ENCODE measurements around the gene TADA3.
A peak's percentile ranks its signal among the peaks of the same experiment; 100 is the strongest.
"Not testable (repeated sequence)": the region's sequence is repeated elsewhere in the genome, so short reads cannot be mapped to it uniquely, and the experiment has no call there.

TADA3 gene

DNA sequence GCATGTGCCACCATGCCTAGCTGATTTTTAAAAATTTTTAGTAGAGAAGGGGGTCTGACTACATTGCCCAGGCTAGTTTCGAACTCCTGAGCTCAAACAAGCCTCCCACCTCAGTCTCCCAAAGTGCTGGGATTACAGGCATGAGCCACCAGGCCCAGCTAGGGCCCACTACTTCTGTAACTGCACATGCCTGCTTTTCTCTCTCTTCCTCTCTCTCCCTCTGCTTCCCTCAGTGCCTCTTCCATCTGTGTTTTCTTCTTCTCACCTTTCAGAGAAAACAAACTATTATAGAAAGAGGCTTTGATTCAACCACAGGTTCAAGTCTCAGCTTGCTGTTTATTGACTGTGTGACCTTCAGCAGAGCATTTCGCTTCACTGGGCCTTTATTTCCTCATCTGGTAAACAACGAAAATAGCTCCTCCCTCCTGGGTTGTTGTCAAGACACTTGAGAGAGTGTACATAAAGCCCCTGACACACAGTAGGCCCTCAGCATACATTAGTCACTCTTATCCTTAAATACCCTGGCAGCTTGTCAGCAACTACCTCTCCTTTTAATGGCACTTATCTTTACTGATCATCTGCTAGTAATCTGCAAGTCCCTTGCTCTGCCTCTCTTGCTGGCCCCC lies 10.2 kb downstream of the TADA3 start:
- DNase-seq = no peak

DNA sequence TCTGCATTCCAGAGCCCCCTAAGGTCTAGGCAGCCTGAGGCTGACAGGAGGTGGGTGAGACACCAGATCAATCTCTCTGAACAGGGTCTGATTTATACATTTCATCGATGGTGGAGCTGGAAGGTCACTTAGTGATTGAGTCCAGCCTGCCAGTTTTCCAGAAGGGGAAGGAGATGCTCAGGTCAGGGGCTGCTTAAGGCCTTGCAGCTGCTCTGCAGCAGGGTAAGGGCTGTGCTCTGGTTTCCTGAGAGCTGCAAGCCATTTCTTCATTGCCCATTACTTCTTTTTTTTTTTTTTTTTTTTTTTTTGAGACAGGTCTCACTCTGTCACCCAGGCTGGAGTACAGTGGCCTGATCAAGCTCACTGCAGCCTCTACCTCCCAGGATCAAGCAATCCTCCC lies 10.7 kb downstream of the TADA3 start:
- no peak for DNase-seq

DNA sequence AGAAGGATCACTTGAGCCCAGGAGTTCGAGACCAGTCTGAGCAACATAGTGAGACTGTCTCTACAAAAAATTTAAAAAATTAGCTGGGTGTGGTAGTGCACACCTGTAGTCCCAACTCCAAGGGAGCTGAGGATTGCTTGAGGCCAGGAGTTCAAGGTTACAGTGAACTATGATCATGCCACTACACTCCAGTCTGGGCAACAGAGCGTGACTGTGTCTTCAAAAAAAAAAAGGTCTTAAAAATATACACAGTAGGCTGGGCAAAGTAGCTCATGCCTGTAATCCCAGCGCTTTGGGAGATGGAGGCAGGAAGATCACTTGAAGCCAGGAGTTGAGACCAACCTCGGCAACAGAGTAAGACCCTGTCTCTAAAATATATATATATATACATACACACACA lies 11.4 kb downstream of the TADA3 start:
- no peak for DNase-seq

DNA sequence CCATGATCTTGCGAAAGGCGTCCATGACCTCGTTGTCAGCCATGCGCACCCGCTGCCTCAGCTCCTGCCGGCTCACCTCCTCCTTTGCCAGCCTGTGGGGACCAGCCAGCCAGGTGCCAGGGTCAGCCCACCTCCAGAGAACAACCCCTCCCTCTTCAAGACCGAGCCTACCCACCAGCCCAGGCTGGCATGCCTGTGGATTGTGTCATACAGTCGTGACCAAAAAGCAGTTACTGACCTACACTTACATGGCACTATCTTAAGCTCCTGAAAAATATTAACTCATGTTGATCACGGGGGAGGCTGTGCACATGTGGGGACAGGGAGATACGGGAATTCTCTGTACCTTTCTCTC lies 11.8 kb downstream of the TADA3 start:
- DNase-seq = no peak

DNA sequence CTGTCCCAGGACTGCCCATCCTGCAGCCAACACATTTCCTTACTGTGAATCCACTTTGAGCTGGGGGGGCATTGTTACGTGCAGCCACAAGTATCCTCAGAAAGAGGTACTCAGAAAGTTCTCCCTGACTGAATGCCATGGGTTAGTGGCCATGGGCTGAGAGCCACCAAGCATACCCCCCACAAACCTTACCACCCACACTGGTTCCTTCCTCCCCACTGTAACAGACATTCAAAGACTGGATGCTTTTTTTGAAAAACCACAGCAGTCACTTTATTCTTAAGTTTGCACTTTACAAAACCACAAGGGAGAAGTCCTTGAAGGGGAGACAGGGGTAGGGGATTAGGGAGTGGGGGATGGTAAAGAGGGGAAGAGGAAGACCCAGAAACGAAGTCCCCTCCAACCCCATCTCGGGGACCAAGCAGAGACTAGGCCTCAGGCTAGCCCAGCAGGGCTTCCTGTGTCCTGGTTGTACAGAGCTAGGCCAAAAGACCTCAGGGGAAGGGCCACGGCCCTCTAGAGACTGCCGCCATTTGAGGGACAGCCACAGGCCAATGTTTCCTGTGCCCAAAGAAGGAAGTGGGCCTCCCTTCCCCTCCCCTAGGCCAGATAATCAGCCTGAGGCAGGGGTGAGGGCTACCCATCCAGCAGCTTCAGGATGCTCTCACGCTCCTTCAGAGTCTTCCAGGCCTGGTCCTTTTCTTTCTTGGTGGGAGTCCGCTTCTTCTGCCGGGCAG lies 12.4 kb downstream of the TADA3 start:
- no peak for DNase-seq

DNA sequence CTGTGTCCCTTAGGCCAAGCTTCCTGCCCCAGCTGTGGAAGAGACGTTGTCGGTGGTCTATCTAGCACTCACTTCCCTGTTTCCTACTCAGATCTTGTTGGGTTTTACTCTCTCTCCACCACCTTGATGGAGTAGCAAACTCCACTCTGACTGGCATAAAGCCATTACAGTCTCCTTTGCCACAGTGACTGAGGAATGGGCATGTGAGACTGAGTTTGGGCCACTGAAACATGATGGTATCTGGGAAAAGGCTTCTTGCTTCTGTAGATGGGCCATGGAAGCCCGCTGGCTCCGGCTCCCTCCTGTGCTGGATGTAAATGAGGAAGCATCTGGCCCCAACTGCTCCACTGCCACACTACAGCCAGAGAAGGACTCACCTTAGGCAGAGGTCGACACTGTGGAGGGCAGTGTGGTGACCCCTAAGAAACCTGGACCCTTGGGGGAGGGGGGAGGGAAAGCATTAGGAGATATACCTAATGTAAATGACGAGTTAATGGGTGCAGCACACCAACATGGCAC lies 13.1 kb downstream of the TADA3 start:
- DNase-seq = no peak

DNA sequence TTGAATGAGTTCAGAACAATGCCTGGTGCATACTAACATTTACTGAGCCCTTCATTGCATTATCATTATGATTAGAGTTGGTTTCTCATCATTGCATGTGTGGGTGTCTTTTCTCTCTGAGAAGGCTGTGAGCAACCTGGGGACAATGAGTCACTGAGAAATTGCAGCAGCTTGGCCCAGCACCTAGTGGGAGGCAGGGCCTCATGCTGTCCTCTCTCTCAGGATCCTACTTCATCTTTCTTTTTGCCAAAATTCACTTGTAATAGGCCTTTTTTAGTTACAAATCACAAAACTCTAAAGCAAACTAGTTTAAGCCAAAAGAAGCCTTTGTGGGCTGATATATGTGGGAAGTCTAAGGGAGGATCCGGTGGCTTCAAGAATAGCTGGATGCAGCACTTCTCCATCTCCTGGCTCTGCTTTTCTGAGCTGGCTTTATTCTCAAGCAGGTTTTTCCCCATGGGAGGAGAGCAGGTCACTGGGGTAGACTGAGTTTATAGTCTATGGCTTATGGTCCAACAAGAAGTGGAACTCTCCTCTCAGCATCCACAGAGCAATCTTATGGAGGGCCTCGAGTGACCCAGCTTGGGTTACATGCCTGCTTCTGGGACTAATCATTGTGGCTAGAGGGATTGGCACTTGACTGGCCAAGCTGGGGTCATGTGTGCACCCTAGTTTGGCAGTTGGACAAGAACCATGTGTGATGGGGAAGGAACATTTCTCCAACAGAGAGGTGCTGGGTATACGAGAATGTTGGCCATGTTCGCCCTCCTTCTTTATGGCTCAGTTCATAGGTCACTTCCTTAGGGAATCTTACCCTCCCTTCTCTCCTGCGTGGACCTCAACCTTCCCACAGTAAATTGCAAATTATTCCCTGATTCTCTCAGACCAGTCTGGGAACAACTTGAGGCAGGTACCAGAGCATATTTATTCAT lies 13.9 kb downstream of the TADA3 start:
- no peak for DNase-seq

DNA sequence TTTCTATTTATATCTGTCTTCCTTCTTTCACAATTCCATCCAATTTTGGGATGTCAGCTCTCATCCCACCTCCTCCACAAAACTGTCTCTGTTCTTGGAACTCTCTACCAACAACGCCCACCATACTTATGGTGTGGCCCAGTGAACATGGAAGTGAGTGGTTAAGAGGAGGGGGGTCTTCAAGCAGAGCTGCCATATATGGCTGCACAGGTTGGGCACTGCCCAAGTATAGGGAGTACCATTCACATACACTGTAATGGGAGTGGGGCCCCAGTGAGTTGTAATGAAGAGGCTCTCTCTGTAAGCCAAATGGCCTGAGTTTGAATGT lies 14.6 kb downstream of the TADA3 start:
- no peak for DNase-seq

DNA sequence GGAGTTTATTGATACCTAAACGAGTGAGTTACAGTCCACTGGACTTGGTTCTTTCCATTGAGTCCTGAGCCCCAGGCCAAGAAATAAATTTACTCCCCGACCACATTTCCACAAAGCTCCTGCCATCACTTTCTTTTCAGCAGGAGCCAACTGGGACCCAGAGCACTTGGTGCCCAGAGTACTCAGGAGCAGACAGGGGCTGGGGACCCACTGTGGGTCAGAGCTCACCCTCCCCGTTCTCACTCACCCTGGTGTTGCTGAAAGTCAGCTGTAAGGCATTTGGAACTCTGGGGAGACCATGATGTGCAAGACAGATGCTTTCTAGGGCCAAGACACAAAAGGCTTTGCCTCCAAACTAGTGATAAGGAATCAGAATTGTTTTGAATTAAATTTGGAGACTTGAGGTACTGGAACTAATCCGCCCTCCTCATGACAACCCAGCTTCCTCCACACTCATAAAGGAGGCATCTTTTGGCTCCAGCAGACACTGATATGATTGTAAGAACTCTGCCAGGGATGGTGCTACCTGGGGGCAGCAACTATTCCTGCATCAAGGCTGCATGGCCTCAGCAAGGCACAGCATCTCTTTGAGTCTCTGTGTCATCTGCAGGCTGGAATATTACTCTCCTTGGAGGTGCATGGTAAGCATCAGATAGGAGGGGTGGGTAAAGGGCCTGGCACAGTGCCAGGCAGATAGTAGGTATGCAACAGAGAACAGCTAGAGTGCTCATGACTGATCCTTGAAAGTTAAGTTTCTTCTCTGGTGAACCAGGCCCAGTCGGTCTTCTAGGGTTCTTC lies 15.2 kb downstream of the TADA3 start:
- DNase-seq = no peak

DNA sequence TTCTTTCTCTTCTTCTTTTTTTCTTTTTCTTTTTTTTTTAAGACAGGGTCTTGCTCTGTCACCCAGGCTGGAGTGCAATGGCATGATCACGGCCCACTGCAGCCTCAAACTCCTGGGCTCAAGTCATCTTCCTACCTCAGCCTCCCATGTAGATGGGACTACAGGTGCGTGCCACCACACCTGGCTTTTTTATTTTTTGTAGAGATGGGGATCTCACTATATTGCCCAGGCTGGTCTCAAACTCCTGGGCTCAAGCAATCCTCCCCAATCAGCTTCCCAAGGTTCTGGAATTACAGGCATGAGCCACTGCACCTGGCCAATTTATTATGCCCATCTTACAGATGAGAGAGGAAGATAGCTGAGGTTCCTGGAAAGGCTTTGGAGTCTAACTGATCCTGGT lies 21.3 kb downstream of the TADA3 start:
- not testable (repeated sequence) for DNase-seq

DNA sequence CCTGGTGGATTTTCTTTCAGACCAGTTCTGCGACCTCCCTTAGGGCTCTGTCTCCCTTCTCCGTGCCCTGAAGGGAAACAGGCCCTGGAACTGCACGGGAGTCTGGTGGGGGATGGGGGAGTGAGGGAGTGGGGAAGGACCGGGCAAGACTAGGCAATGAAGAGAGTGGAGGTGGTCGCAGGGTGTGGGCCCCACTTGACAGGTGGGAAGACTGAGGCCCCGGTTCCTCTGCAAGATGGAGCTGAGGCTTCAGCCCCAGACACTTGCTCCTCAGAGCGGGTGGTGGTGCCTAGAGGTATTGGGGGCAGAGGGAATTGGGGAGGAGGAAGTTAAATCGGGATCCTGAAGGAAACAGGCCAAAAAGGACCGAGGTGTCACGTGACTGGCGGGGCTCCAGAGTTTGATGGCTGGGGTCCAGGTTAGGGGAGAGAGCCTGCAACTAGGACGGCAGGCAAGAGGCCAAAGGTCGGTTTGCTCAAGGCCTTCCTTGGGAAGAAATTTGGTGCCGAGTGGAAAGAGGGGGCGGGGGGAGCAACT lies 21.9 kb downstream of the TADA3 start:
- peak; percentile 4 for DNase-seq

DNA sequence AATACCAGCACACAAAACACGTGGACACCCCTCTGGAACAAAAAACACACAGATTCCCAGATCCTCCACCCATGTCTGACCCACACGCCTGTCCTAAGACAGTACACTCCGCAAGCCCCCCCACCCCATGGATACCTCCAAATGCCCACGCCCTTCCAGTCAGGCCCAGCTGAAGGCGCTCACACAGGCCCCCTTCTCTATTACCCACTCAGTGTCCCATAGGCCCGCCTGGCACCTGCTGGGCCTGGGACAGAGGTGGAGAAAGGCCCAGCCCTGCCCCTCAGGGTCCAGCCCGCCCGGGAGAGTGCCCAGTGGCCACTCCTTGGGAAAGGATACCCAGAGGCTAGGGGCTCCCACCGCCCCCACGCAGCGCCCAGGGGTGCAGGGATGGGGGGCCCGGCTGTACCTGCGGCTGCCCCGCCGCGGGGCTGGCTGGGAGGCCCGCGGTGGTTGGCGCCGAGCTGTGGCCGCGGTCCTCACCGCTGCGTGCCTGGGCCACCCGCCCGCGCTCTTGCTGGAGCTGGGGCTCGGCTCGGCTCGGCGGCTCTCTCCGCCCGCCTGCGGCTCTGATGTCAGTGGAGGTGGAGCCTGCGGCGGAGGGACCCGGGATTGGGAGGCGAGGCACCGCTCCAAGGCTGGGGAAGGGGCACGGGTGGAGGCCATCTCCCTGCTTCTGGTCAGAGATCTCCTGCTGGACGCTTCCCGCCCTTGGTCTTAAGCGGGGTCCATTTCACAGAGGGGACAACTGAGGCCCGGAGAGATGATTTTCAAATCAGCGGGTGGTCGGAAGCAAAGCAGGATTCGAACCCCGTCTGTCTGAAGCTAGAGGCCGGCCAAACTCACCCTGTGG lies 22.6 kb downstream of the TADA3 start, which contains the start of gene CAMK1:
Gene CAMK1 (minus strand): TSS at position 522 of the 850 bp plus-strand sequence. CDS start 2,198 bp downstream, outside the sequence.
- peak; percentile 7 for DNase-seq

DNA sequence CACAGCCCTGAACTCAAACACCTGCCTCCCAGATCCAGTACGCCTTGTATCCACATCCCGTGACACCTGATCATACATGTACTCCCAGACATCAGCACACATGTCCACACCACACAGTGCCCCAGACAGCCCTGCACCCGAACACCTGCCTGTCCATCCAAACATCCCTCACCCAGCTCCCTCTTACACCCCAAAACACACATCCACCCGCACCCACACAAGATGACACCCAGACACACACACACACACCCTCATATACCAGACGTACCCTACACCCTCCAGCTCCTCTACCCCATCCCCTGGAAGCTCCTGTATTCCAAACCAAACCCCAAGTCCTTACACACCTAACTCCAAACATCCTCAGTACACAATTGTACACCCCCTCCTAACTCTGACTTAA lies 23.3 kb downstream of the TADA3 start:
- DNase-seq = no peak

DNA sequence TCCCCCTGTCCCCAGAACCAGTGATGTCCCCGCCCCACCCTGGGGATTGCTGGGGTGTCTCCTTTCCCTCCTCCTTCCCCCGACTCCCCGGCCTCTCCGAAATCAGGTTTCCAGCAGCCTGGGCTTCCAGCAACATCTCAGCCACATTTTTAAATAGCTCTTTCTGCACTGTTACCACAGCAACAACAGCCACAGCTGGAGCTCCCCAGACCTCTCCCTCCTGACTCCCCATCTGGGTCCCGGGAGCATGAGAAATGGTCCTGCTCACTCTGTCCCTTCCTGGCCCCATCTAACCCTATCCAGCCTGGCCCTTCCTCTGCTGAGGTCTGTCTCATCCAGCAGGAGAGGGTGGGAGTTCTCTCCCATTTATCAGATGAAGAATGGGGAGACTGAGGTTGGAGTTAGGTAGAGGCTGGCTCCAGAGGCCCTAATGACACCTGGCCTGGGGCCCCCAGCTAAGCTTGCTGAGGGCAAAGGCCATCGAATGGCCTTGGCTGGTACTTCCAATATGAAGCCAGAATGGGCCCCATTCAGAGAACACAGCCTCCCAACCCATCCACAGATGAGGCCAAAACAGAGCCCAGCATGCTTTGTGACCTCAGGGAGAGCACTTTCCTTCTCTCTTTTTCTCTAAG lies 24.0 kb downstream of the TADA3 start:
- no peak for DNase-seq

DNA sequence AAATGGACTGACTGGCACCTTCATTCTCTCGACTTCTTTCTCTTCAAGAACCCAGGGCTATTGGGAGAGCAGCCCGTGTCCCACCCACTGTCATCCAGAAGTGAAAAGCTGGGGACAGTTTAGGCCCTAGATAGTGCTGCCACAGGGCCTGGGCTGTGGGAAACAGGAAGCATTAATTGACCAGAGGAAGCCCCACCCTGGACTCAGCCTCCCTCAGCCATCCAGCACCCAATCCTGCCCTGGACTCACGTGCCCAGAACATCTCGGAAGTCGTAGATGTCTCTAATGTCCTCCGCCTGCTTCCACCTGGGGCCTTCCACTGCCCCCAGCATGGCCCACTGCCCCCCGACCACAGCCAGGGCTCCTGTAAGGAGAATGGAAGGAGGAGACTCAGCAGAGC lies 24.9 kb downstream of the TADA3 start:
- DNase-seq = no peak

DNA sequence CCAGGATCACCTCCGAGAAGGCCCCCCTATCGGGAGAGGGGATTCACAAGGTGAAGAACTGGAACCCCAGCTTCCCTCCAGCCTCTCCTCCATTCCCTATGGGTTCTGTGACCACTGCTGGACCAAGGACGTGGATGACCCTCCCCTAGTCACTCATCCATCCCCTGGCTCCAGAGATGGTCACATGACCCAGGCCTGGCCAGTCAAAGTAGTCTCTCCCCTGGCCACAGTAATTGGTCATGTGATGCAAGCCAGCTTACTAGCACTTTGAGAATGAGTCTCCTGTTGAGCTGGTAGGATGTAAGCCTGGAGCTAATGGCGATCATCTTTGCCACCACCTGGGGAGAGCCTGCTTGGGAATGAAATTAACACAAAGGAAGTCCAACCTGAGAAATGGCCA lies 26.4 kb downstream of the TADA3 start:
- no peak for DNase-seq

DNA sequence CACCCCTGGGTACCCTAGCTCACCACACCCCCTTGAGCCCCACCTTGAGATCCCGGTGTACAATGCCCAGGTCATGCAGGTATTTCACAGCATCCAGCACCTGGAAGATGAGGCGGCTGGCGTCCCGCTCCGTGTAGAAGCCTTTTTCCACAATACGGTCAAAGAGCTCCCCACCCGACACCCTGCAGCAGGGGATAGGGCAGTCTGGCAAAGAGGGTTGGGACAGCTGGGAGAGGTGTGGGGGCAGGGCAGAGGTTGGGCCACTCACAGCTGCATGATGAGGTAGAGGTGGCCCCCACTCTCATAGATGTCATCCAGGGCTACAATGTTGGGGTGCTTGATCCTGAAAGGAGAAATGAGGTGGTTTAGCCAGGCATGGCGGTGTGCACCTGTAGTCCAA lies 29.4 kb downstream of the TADA3 start:
- no peak for DNase-seq

DNA sequence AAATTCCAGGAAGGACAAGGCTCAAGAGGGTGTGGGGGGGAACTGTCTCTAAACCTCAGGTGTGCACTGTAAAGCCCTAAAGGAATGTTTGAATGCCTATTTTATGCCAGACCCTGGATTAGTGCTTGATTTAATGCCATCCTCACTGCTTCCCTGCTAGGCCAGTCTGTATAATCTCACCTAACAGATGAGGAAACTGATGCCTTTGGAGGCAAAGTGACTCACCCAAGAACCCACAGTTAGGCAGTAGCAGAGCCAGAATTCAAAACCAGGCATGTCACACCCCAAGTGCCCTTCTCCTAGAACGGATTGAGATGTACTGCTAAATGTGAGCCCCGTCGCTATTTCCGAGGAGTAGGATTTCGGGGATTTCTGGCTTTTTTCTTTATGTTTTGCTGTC lies 30.4 kb downstream of the TADA3 start:
- no peak for DNase-seq

DNA sequence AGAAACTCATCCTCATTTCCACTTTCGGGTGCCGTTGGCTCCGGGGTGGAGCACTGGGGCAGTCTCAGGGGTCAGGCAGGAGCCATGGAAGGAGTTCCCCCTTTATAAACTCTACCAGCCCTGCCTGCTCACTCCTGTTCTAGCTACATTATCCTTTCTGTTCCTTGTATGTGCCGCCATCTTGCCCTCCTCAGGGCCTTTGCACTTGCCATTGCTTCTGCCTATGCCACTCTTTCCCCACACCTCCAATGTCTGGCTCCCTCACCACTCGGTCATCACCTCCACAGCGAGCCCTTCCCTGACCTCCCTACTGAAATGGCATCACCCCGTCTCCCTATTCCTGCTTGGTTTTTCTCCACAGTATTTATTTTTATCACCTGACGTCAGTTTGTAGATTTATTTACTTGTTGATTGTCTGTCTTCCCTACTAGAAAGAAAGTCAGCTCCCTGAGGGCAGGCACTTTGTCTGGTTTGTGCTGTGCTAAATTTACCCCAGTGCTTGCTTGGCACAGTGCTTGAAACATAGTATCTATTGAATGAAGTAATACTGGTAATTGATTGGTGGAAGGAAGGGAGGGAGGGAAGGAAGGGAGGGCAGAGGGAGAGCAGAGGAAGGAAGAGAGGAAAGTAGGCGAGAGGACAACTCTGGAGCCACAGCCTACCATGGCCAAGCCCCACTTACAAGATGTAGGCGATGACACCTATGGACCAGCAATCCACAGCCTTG lies 31.3 kb downstream of the TADA3 start:
- DNase-seq = no peak

DNA sequence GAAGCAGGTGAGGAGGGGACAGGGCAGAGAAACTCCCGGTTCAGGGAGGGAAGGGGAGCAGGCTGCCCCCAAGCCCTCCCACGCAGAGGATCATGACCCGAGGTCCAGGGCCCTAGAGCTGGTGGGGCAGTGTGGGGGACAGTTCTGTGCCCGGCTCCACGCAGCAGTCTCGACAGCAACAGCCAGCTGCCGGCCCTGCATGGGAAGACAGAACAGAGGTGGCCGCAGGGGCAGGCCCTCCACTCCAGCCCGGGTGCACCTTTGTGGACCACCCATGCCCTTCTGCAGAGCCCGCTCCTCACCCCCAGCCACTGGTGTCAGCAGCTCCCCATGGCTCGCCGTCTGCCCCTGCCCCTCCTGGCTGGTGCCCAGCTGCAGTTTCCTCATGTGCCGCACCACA lies 34.8 kb downstream of the TADA3 start:
- DNase-seq = no peak

Data from NCI-H1092 treated with DMSO at 0.1 percent for 48 hours (cell line).